SK-N-SH treated with all-trans-retinoic acid at 6 μM for 48 hours (cell line): ENCODE results near the gene PIBF1.

Experiments
- BACH2 ChIP-seq: fragments of 250-450 bp; sonication (Bioruptor Pico); IDR thresholded peaks from 2 replicates; pipeline ENCODE4 v1.9.0; 2021; ENCODE audit warnings: mild to moderate bottlenecking, borderline replicate concordance
- CSDC2 ChIP-seq: fragments of 250-450 bp; sonication (Bioruptor Pico); IDR thresholded peaks from 2 replicates; pipeline ENCODE4 v1.5.0; 2020; ENCODE audit warnings: mild to moderate bottlenecking, moderate library complexity
- ESRRG ChIP-seq: fragments of 250-450 bp; sonication (Bioruptor Pico); IDR thresholded peaks from 2 replicates; pipeline ENCODE4 v1.6.1; 2021; ENCODE audit warnings: mild to moderate bottlenecking
- GLIS3 ChIP-seq: fragments of 250-450 bp; sonication (Bioruptor Pico); IDR thresholded peaks from 2 replicates; pipeline ENCODE4 v1.5.0; 2020; ENCODE audit warnings: mild to moderate bottlenecking, moderate library complexity
- ISL1 ChIP-seq: fragments of 250-450 bp; sonication (Bioruptor Pico); IDR thresholded peaks from 2 replicates; pipeline ENCODE4 v2.1.2; 2022; ENCODE audit warnings: mild to moderate bottlenecking, moderate library complexity
- PPARA ChIP-seq: fragments of 250-450 bp; sonication (Bioruptor Pico); IDR thresholded peaks from 2 replicates; pipeline ENCODE4 v1.5.0; 2020; ENCODE audit warnings: mild to moderate bottlenecking, borderline replicate concordance
- RARB ChIP-seq: fragments of 250-450 bp; sonication (Bioruptor Pico); IDR thresholded peaks from 2 replicates; pipeline ENCODE4 v1.8.0; 2021; ENCODE audit warnings: mild to moderate bottlenecking, moderate library complexity
- TOX ChIP-seq: fragments of 250-450 bp; sonication (Bioruptor Pico); IDR thresholded peaks from 2 replicates; pipeline ENCODE4 v1.8.0; 2021; ENCODE audit warnings: mild to moderate bottlenecking, moderate library complexity, borderline replicate concordance
- ZFP30 ChIP-seq: fragments of 450-650 bp; formaldehyde crosslinking; IDR thresholded peaks from 2 replicates; pipeline ENCODE4 v1.5.0; 2022; ENCODE audit warnings: mild to moderate bottlenecking, moderate library complexity
- ZNF70 ChIP-seq: fragments of 450-650 bp; formaldehyde crosslinking; IDR thresholded peaks from 2 replicates; pipeline ENCODE4 v1.5.0; 2020; ENCODE audit warnings: mild to moderate bottlenecking, moderate library complexity

- TF ChIP-seq ISL1 (CRISPR knock-in tag), result no peak
- TF ChIP-seq GLIS3 (CRISPR knock-in tag), result no peak
- no peak for TF ChIP-seq RARB (CRISPR knock-in tag)
- TF ChIP-seq CSDC2 (CRISPR knock-in tag), result no peak
- no peak for TF ChIP-seq ZNF70 (CRISPR knock-in tag)
- no peak for TF ChIP-seq BACH2
- no peak for TF ChIP-seq ZFP30 (CRISPR knock-in tag)
- TF ChIP-seq PPARA (CRISPR knock-in tag), result no peak
- TF ChIP-seq TOX (CRISPR knock-in tag), result no peak
- no peak for TF ChIP-seq ESRRG (CRISPR knock-in tag)
Observed at GRCh38 chr13:72757792-72758535, 24.0 kb upstream of the PIBF1 start.
